Erythroblast (primary cell): ENCODE measurements around the gene CROT.

ENCODE experiments used
- GATA1 ChIP-seq: IDR thresholded peaks from 2 replicates; pipeline ENCODE4 v1.6.1; 2011; ENCODE audit warnings: low read depth, mild to moderate bottlenecking, control low read depth, low read length, moderate library complexity
- POLR2A ChIP-seq: IDR thresholded peaks from 2 replicates; pipeline ENCODE4 v1.6.1; 2011; ENCODE audit warnings: mild to moderate bottlenecking, low read length

GRCh38 chr7:87445897-87446296 lies 100.4 kb downstream of the CROT start:
- TF ChIP-seq POLR2A (no peak), GATA1 (no peak)
